GM18508 (cell line): ENCODE data around the gene RNF181.
"Not testable (repeated sequence)": the region's sequence is repeated elsewhere in the genome, so short reads cannot be mapped to it uniquely, and the experiment has no call there.

Experiments used
- ATAC-seq: cut with Tn5 transposase; IDR thresholded peaks from one replicate; pipeline ENCODE4 v1.9.1; 2021; ENCODE audit warnings: moderate number of reproducible peaks; ENCODE audit not compliant: insufficient read depth, unreplicated experiment

RNF181 gene

GRCh38 chr2:85575739-85576138 lies 19.8 kb upstream of the RNF181 start:
- ATAC-seq = no peak

- ATAC-seq = no peak
Measured at GRCh38 chr2:85577063-85577385, 18.5 kb upstream of the RNF181 start.

- no peak for ATAC-seq
Measured at GRCh38 chr2:85577386-85578242, 17.9 kb upstream of the RNF181 start, which contains the start of gene VAMP8. Gene VAMP8 (plus strand): TSS chr2:85577586. CDS start chr2:85577647, 61 bp downstream.

- ATAC-seq = no peak
Measured at GRCh38 chr2:85578243-85579180, 17.0 kb upstream of the RNF181 start.

- no peak for ATAC-seq
Measured at GRCh38 chr2:85579266-85579935, 16.1 kb upstream of the RNF181 start.

- no peak for ATAC-seq
Measured at GRCh38 chr2:85580206-85580605, 15.3 kb upstream of the RNF181 start.

GRCh38 chr2:85582492-85582891 lies 13.1 kb upstream of the RNF181 start:
- ATAC-seq = no peak

GRCh38 chr2:85583667-85584353 lies 11.7 kb upstream of the RNF181 start:
- ATAC-seq = no peak

- ATAC-seq = no peak
Measured at GRCh38 chr2:85584354-85584856, 11.1 kb upstream of the RNF181 start, which contains the start of gene VAMP5. Gene VAMP5 (plus strand): TSS chr2:85584431. CDS start chr2:85584491, 60 bp downstream.

GRCh38 chr2:85584857-85585780 lies 10.4 kb upstream of the RNF181 start:
- ATAC-seq = no peak

- no peak for ATAC-seq
Measured at GRCh38 chr2:85585781-85586105, 9.8 kb upstream of the RNF181 start.

- no peak for ATAC-seq
Measured at GRCh38 chr2:85588236-85588635, 7.3 kb upstream of the RNF181 start.

GRCh38 chr2:85588645-85589044 lies 6.9 kb upstream of the RNF181 start:
- ATAC-seq = no peak

- no peak for ATAC-seq
Measured at GRCh38 chr2:85589181-85589580, 6.4 kb upstream of the RNF181 start.

GRCh38 chr2:85589982-85590791 lies 5.4 kb upstream of the RNF181 start:
- ATAC-seq = no peak

- no peak for ATAC-seq
Measured at GRCh38 chr2:85590950-85591349, 4.6 kb upstream of the RNF181 start.

- no peak for ATAC-seq
Measured at GRCh38 chr2:85591563-85591962, 4.0 kb upstream of the RNF181 start.

- ATAC-seq = not testable (repeated sequence)
Measured at GRCh38 chr2:85592299-85592698, 3.2 kb upstream of the RNF181 start.
